HepG2 (cell line): Measurements from ENCODE around the gene FBXO24. TPM values are rescaled to one million over a fixed set of nuclear protein-coding genes. Genes with fewer than 3 reads are reported as not detected.

ENCODE experiments used
- CBX2 ChIP-seq, 2 experiments: fragments of 200-600 bp in 1 of 2; sonication (generic); formaldehyde crosslinking in 1 of 2; IDR thresholded peaks; 2 replicates each; pipeline versions ENCODE4 v1.7.0 to v1.8.1; 2018 to 2022; ENCODE audit warnings: low read depth in 2 of 2, low read length in 1 of 2, mild to moderate bottlenecking in 1 of 2, missing genetic modification reagents in 1 of 2
- CREM ChIP-seq, 2 experiments: sonication (generic) in 1 of 2; formaldehyde crosslinking in 1 of 2; IDR thresholded peaks; 2 replicates each; pipeline versions ENCODE4 v1.4.0 to v1.6.1; 2016 to 2020; ENCODE audit warnings: antibody characterized with exemption in 1 of 2, mild to moderate bottlenecking in 1 of 2, missing genetic modification reagents in 1 of 2
- EP300 ChIP-seq, 3 experiments: sonication (generic) in 1 of 3; formaldehyde crosslinking in 1 of 3; IDR thresholded peaks; 2 replicates each; pipeline versions ENCODE4 v1.5.1 to v1.6.1; 2011 to 2020; ENCODE audit warnings: low read depth in 2 of 3, low read length in 2 of 3, borderline replicate concordance in 1 of 3, improper control_type of control experiment in 1 of 3, mild to moderate bottlenecking in 1 of 3, missing genetic modification reagents in 1 of 3, moderate library complexity in 1 of 3
- HNRNPLL ChIP-seq: fragments of 200-400 bp; formaldehyde crosslinking; IDR thresholded peaks from 2 replicates; pipeline ENCODE4 v1.6.1; 2017; ENCODE audit warnings: mild to moderate bottlenecking, low read depth, low read length; ENCODE audit not compliant: poor library complexity, severe bottlenecking
- KLF9 ChIP-seq: IDR thresholded peaks from 2 replicates; pipeline ENCODE4 v1.6.1; 2016; ENCODE audit warnings: low read depth
- NFE2L2 ChIP-seq: fragments of 150-350 bp; IDR thresholded peaks from 2 replicates; pipeline ENCODE4 v1.6.1; 2014; ENCODE audit warnings: low read length
- POLR2AphosphoS5 ChIP-seq: IDR thresholded peaks from 2 replicates; pipeline ENCODE4 v1.6.1; 2012; ENCODE audit warnings: low read depth, low read length
- PRPF4 ChIP-seq: fragments of 200-400 bp; formaldehyde crosslinking; IDR thresholded peaks from 2 replicates; pipeline ENCODE4 v1.6.1; 2016; ENCODE audit warnings: low read length, low read depth; ENCODE audit not compliant: poor library complexity, severe bottlenecking
- SIN3A ChIP-seq: IDR thresholded peaks from 2 replicates; pipeline ENCODE4 v1.6.1; 2011; ENCODE audit warnings: low read depth, mild to moderate bottlenecking, control low read depth, low read length, borderline replicate concordance
- SNAI1 ChIP-seq: sonication (generic); formaldehyde crosslinking; IDR thresholded peaks from 2 replicates; pipeline ENCODE4 v1.5.0; 2020; ENCODE audit warnings: mild to moderate bottlenecking, missing genetic modification reagents, borderline replicate concordance
- TOPORS ChIP-seq: sonication (generic); formaldehyde crosslinking; IDR thresholded peaks from 2 replicates; pipeline ENCODE4 v1.8.0; 2023; ENCODE audit warnings: mild to moderate bottlenecking, missing genetic modification reagents
- ZNF251 ChIP-seq: sonication (generic); formaldehyde crosslinking; IDR thresholded peaks from 2 replicates; pipeline ENCODE4 v1.9.0; 2021; ENCODE audit warnings: mild to moderate bottlenecking, missing genetic modification reagents
- ZNF274 ChIP-seq: sonication (generic); formaldehyde crosslinking; IDR thresholded peaks from 2 replicates; pipeline ENCODE4 v1.5.1; 2020; ENCODE audit warnings: mild to moderate bottlenecking, missing genetic modification reagents
- ZNF329 ChIP-seq: sonication (generic); formaldehyde crosslinking; IDR thresholded peaks from 2 replicates; pipeline ENCODE4 v1.9.0; 2021; ENCODE audit warnings: low read depth, mild to moderate bottlenecking, missing genetic modification reagents
- ZNF713 ChIP-seq: sonication (generic); formaldehyde crosslinking; IDR thresholded peaks from 2 replicates; pipeline ENCODE4 v1.4.0; 2020; ENCODE audit warnings: mild to moderate bottlenecking, missing genetic modification reagents
- ZNF788 ChIP-seq: sonication (generic); formaldehyde crosslinking; IDR thresholded peaks from 2 replicates; pipeline ENCODE4 v1.5.0; 2020; ENCODE audit warnings: mild to moderate bottlenecking, missing genetic modification reagents, borderline replicate concordance
- polyA plus RNA-seq, 8 experiments: library from polyadenylated mRNA; depleted of rRNA in 3 of 8; stranded (reverse) in 7 of 8; unstranded in 1 of 8; fragments of >200 nt; fragmentation: Illumina TruSeq in 4 of 8; extraction: Trizol in 4 of 8; gene quantifications; 2 replicates each; pipeline versions ENCODE4 v1.2.1 to v1.2.3, GENCODE V29; 2011 to 2016; ENCODE audit warnings: low read depth in 4 of 8, missing spikeins in 1 of 8, mixed read lengths in 1 of 8; ENCODE audit not compliant: insufficient read depth in 1 of 8
- total RNA-seq, 5 experiments: library from RNA; depleted of rRNA; stranded (reverse); fragments of >200 nt; fragmentation: Illumina TruSeq; extraction: Trizol; gene quantifications; 2 replicates each; pipeline ENCODE4 v1.2.3, GENCODE V29; 2016; ENCODE audit warnings: low read depth in 1 of 5
- TF ChIP-seq, protein P1 (sequence below): sonication (generic); formaldehyde crosslinking; conservative IDR thresholded peaks from 2 replicates; pipeline ENCODE4 v1.4.0; 2020; ENCODE audit warnings: missing genetic modification reagents
- TF ChIP-seq, protein P2 (sequence below): sonication (generic); formaldehyde crosslinking; IDR thresholded peaks from 2 replicates; pipeline ENCODE4 v1.8.1; 2023; ENCODE audit warnings: mild to moderate bottlenecking, inconsistent platforms, moderate library complexity, missing genetic modification reagents, borderline replicate concordance
- TF ChIP-seq, protein P3 (sequence below): IDR thresholded peaks from 2 replicates; pipeline ENCODE4 v1.6.1; 2016; ENCODE audit warnings: control low read depth
- TF ChIP-seq, protein P4 (sequence below): sonication (generic); formaldehyde crosslinking; IDR thresholded peaks from 2 replicates; pipeline ENCODE4 v1.8.0; 2022; ENCODE audit warnings: missing genetic modification reagents, mild to moderate bottlenecking, borderline replicate concordance
- TF ChIP-seq, protein P5 (sequence below): sonication (generic); formaldehyde crosslinking; IDR thresholded peaks from 2 replicates; pipeline ENCODE4 v1.5.0; 2020; ENCODE audit warnings: missing genetic modification reagents, mild to moderate bottlenecking, borderline replicate concordance

FBXO24 gene
- total and polyA plus RNA-seq, 2 of the 13 experiments (the other 11 are each of a cell fraction or from before 2014, with no cell fraction given), result 0.20 to 0.55 TPM

DNA sequence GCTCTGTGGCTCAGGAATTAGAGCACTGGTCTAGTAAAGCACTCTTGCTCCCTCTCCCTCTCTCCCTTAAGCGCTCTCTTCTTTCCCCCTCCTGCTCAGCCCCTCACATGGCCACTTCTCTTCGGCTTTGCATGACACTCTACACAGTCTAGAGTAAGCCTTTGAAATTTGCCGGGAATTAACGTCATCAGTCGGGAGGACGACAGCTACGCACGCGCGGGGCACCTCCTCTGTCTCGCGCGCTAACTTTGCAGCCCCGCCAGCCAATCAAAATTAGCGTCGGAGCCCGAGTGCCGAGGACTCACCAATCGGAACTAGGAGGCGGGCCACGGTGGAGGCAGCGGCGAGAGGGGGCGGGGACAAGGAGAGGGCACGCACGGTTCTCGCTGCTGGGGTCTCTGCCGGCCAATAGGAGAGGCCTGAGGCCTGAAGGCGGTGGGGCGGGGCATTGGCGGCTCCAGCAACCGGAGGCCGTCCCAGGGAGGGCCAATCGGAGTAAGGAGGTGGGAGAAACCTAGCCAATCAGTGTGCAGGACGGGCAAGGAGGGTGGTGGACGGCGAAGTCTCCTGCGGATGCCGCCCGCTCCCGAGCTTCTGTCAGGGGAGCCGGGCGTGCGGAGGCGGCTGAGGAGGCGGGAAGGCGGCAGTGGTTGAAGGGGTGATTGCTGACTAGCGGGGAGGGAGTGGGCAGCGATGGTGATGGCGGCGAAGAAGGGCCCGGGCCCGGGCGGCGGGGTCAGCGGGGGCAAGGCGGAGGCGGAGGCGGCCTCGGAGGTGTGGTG, 47.3 kb upstream of the FBXO24 start, which contains the start of gene AGFG2 (continued):
- TF ChIP-seq CREM (IDR thresholded peaks at IDR 0.05) (peak; percentile 94), CREM (CRISPR knock-in tag; IDR thresholded peaks at IDR 0.05) (no peak), CBX2 (IDR thresholded peaks at IDR 0.05; ENCODE audit: low read depth, low read length) (no peak), CBX2 (CRISPR knock-in tag; IDR thresholded peaks at IDR 0.05; ENCODE audit: low read depth) (no peak), ZNF329 (CRISPR knock-in tag) (0 out of 2 replicates have a peak, but pooled peaks have one; percentile 39), KLF9 (CRISPR knock-in tag) (no peak), ZNF788 (CRISPR knock-in tag) (peak; percentile 63; the same call in 1 of the 2 replicates), SIN3A (peak; percentile 99), EP300 (IDR thresholded peaks at IDR 0.05; ENCODE audit: low read depth in 2 of 2, low read length in 2 of 2) (no peak), EP300 (CRISPR knock-in tag; IDR thresholded peaks at IDR 0.05; ENCODE audit: borderline replicate concordance) (peak; percentile 35; the same call in 1 of the 2 replicates), ZNF713 (0 out of 2 replicates have a peak, but pooled peaks have one; percentile 39), PRPF4 (no peak), POLR2AphosphoS5 (peak; percentile 94), NFE2L2 (no peak), SNAI1 (CRISPR knock-in tag) (no peak), ZNF274 (CRISPR knock-in tag) (peak; percentile 80), ZNF251 (CRISPR knock-in tag) (no peak), TOPORS (CRISPR knock-in tag) (0 out of 2 replicates have a peak, but pooled peaks have one; percentile 30), HNRNPLL (peak; percentile 76)
- TF ChIP-seq, protein P1, sequence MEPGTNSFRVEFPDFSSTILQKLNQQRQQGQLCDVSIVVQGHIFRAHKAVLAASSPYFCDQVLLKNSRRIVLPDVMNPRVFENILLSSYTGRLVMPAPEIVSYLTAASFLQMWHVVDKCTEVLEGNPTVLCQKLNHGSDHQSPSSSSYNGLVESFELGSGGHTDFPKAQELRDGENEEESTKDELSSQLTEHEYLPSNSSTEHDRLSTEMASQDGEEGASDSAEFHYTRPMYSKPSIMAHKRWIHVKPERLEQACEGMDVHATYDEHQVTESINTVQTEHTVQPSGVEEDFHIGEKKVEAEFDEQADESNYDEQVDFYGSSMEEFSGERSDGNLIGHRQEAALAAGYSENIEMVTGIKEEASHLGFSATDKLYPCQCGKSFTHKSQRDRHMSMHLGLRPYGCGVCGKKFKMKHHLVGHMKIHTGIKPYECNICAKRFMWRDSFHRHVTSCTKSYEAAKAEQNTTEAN (CRISPR knock-in tag), result 0 out of 2 replicates have a peak, but pooled peaks have one; percentile 15
- TF ChIP-seq, protein P2, sequence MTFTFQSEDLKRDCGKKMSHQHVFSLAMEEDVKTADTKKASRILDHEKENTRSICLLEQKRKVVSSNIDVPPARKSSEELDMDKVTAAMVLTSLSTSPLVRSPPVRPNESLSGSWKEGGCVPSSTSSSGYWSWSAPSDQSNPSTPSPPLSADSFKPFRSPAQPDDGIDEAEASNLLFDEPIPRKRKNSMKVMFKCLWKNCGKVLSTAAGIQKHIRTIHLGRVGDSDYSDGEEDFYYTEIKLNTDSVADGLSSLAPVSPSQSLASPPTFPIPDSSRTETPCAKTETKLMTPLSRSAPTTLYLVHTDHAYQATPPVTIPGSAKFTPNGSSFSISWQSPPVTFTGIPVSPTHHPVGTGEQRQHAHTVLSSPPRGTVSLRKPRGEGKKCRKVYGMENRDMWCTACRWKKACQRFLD, result no peak; the same call in 1 of the 2 replicates
- TF ChIP-seq, protein P3, sequence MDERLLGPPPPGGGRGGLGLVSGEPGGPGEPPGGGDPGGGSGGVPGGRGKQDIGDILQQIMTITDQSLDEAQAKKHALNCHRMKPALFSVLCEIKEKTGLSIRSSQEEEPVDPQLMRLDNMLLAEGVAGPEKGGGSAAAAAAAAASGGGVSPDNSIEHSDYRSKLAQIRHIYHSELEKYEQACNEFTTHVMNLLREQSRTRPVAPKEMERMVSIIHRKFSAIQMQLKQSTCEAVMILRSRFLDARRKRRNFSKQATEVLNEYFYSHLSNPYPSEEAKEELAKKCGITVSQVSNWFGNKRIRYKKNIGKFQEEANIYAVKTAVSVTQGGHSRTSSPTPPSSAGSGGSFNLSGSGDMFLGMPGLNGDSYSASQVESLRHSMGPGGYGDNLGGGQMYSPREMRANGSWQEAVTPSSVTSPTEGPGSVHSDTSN (CRISPR knock-in tag), result no peak
- TF ChIP-seq, protein P4, sequence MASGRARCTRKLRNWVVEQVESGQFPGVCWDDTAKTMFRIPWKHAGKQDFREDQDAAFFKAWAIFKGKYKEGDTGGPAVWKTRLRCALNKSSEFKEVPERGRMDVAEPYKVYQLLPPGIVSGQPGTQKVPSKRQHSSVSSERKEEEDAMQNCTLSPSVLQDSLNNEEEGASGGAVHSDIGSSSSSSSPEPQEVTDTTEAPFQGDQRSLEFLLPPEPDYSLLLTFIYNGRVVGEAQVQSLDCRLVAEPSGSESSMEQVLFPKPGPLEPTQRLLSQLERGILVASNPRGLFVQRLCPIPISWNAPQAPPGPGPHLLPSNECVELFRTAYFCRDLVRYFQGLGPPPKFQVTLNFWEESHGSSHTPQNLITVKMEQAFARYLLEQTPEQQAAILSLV (CRISPR knock-in tag), result peak; percentile 39; the same call in 1 of the 2 replicates
- TF ChIP-seq, protein P5, sequence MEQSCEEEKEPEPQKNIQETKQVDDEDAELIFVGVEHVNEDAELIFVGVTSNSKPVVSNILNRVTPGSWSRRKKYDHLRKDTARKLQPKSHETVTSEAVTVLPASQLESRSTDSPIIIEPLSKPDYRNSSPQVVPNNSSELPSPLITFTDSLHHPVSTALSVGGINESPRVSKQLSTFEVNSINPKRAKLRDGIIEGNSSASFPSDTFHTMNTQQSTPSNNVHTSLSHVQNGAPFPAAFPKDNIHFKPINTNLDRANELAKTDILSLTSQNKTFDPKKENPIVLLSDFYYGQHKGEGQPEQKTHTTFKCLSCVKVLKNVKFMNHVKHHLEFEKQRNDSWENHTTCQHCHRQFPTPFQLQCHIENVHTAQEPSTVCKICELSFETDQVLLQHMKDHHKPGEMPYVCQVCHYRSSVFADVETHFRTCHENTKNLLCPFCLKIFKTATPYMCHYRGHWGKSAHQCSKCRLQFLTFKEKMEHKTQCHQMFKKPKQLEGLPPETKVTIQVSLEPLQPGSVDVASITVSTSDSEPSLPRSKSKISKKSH (CRISPR knock-in tag), result peak; percentile 93; the same call in 1 of the 2 replicates
